GM23338 (cell line): ENCODE measurements around the gene PTH1R. TPM values are rescaled to one million over a fixed set of nuclear protein-coding genes. Genes with fewer than 3 reads are reported as not detected.

Source experiments
- ATAC-seq: fragments of 200-7000 bp; cut with Tn5 transposase; 3 replicates; pipeline ENCODE4 v1.9.1; 2020
- DNase-seq: peaks from one replicate; pipeline ENCODE4 v3.0.0-alpha.2; 2015; ENCODE audit warnings: low spot score
- H2AFZ ChIP-seq: fragments of 200-600 bp; sonication (generic); 2 replicates; pipeline ENCODE4 v1.8.0; 2016; ENCODE audit warnings: antibody characterized with exemption, mild to moderate bottlenecking, moderate library complexity
- H3F3A ChIP-seq: fragments of 200-600 bp; sonication (generic); replicated peaks from 2 replicates; pipeline ENCODE4 v1.8.0; 2017; ENCODE audit warnings: antibody characterized with exemption, mixed run types, low read depth
- H3K27ac ChIP-seq: fragments of 200-600 bp; sonication (generic); 2 replicates; pipeline ENCODE4 v1.6.1; 2016; ENCODE audit warnings: low read depth
- H3K27me3 ChIP-seq: fragments of 200-600 bp; sonication (generic); 2 replicates; pipeline ENCODE4 v1.8.0; 2016; ENCODE audit warnings: mild to moderate bottlenecking, mixed run types, moderate library complexity; ENCODE audit not compliant: insufficient read depth
- H3K36me3 ChIP-seq: fragments of 200-600 bp; sonication (generic); 2 replicates; pipeline ENCODE4 v1.8.0; 2016; ENCODE audit warnings: mild to moderate bottlenecking; ENCODE audit not compliant: insufficient read depth
- H3K4me1 ChIP-seq: fragments of 200-600 bp; sonication (generic); 2 replicates; pipeline ENCODE4 v1.8.0; 2016; ENCODE audit warnings: mild to moderate bottlenecking, moderate library complexity; ENCODE audit not compliant: insufficient read depth
- H3K4me2 ChIP-seq: fragments of 200-600 bp; sonication (generic); 2 replicates; pipeline ENCODE4 v1.7.1; 2017; ENCODE audit warnings: mixed run types
- H3K4me3 ChIP-seq: fragments of 200-600 bp; sonication (generic); 2 replicates; pipeline ENCODE4 v1.6.1; 2016; ENCODE audit warnings: mixed run types
- H3K79me2 ChIP-seq: fragments of 200-600 bp; sonication (generic); replicated peaks from 2 replicates; pipeline ENCODE4 v1.8.0; 2017; ENCODE audit warnings: mild to moderate bottlenecking; ENCODE audit not compliant: insufficient read depth
- H3K9me2 ChIP-seq: fragments of 200-600 bp; sonication (generic); 2 replicates; pipeline ENCODE4 v1.8.0; 2017; ENCODE audit not compliant: insufficient read depth
- H4K20me1 ChIP-seq: fragments of 200-600 bp; sonication (generic); replicated peaks from 2 replicates; pipeline ENCODE4 v1.8.0; 2017; ENCODE audit warnings: mild to moderate bottlenecking; ENCODE audit not compliant: insufficient read depth
- H3K27ac Mint-ChIP-seq: 2 replicates; pipeline ENCODE4 v1.8.0; 2020; ENCODE audit warnings: inconsistent platforms, mild to moderate bottlenecking, moderate library complexity, mixed read lengths
- H3K27me3 Mint-ChIP-seq: 3 replicates; pipeline ENCODE4 v1.8.0; 2022; ENCODE audit warnings: low read depth, mild to moderate bottlenecking, moderate library complexity, mixed read lengths, inconsistent platforms; ENCODE audit not compliant: insufficient read depth, poor library complexity
- H3K36me3 Mint-ChIP-seq: 3 replicates; pipeline ENCODE4 v1.8.0; 2021; ENCODE audit warnings: low read depth, mild to moderate bottlenecking, inconsistent platforms, moderate library complexity, mixed read lengths
- H3K4me1 Mint-ChIP-seq: 3 replicates; pipeline ENCODE4 v1.8.0; 2020; ENCODE audit warnings: mild to moderate bottlenecking, inconsistent platforms, mixed read lengths
- H3K4me3 Mint-ChIP-seq: 3 replicates; pipeline ENCODE4 v1.8.0; 2021; ENCODE audit warnings: moderate library complexity, mild to moderate bottlenecking, inconsistent platforms, mixed read lengths
- H3K9me3 Mint-ChIP-seq: 3 replicates; pipeline ENCODE4 v1.8.0; 2020; ENCODE audit warnings: moderate library complexity, mild to moderate bottlenecking, inconsistent platforms, mixed read lengths
- NANOG ChIP-seq: IDR thresholded peaks from 2 replicates; pipeline ENCODE4 v1.6.1; 2016; ENCODE audit warnings: antibody characterized with exemption, borderline replicate concordance
- STAT1 ChIP-seq: IDR thresholded peaks from one replicate; pipeline ENCODE4 v1.6.1; 2016; ENCODE audit warnings: antibody characterized with exemption; ENCODE audit not compliant: unreplicated experiment
- ZNF114 ChIP-seq: fragments of 250-450 bp; sonication (Bioruptor Pico); IDR thresholded peaks from 2 replicates; pipeline ENCODE4 v1.5.0; 2020; ENCODE audit warnings: mild to moderate bottlenecking, moderate library complexity
- ZNF331 ChIP-seq: fragments of 250-450 bp; sonication (Bioruptor Pico); IDR thresholded peaks from 2 replicates; pipeline ENCODE4 v1.5.0; 2020; ENCODE audit warnings: low read depth, mild to moderate bottlenecking, moderate library complexity
- polyA plus RNA-seq: library from polyadenylated mRNA; unstranded; fragments of >200 nt; fragmentation: Nextera tagmentation; extraction: Ambion mirVana; gene quantifications from 2 replicates; pipeline ENCODE4 v1.2.1, GENCODE V29; 2016
- total RNA-seq: library from RNA; depleted of rRNA; stranded (reverse); fragments of >200 nt; shearing (Covaris generic); gene quantifications from 2 replicates; pipeline ENCODE4 v1.2.3, GENCODE V29; 2014
- TF ChIP-seq, protein P1 (sequence below), 2 experiments: fragments of 200-600 bp in 1 of 2; sonication (generic) in 1 of 2; conservative IDR thresholded peaks; 2 replicates each; pipeline versions ENCODE4 v1.5.1 to v1.6.1; 2016 to 2017; ENCODE audit warnings: antibody characterized with exemption in 2 of 2, low read depth in 2 of 2, mild to moderate bottlenecking in 2 of 2, moderate library complexity in 1 of 2
- TF ChIP-seq, protein P2 (sequence below): IDR thresholded peaks from one replicate; pipeline ENCODE4 v1.6.1; 2018; ENCODE audit warnings: antibody characterized with exemption; ENCODE audit not compliant: unreplicated experiment
- TF ChIP-seq, protein P3 (sequence below): IDR thresholded peaks from 2 replicates; pipeline ENCODE4 v1.6.1; 2016; ENCODE audit warnings: antibody characterized with exemption
- TF ChIP-seq, protein P4 (sequence below): fragments of 250-450 bp; sonication (Bioruptor Pico); IDR thresholded peaks from 2 replicates; pipeline ENCODE4 v1.5.0; 2020; ENCODE audit warnings: mild to moderate bottlenecking, moderate library complexity

Gene PTH1R
- total and polyA plus RNA-seq, 2 experiments from 2014 or later: 1.3 to 1.9 TPM

DNA sequence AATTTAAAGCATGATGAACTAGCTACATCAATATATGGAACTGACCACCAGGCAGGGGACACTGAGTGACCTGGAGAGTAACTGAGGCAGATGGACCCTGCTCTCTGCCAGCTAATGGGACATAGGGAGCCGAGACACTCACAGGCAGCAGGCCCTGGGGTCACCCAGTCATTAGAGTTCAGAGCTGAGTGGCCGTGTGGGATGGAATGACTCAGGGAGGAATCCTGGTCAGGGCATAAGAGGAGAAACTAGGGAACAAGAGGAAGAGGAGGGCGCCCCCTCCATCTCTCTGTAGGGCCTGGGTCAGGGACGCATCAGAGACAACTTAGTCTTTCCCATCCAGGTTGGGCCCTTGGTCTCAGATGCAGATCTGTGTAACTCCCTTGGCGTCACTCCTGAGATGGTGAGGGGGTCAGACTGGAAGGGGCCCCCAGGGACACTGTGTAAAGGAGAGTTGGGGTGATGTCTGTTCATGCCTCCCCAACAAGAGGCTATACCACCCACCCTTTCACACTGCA lies 59.3 kb downstream of the PTH1R start:
- Histone ChIP-seq H3K9me2 (no peaks in the 10 kb centered on the region), H3K27ac (0 out of 2 replicates have a peak overlapping the region, but pooled peaks have one; percentile 75), H3K4me2 (no peak overlapping the region), H4K20me1 (peaks cover 48% of the 10 kb centered on the region), H2AFZ (no peak overlapping the region), H3K36me3 (no peaks in the 10 kb centered on the region; the same call in 1 of the 2 replicates), H3K27me3 (no peaks in the 10 kb centered on the region), H3K79me2 (peaks cover 65% of the 10 kb centered on the region), H3K4me3 (no peak overlapping the region), H3F3A (0 out of 2 replicates have a peak, but pooled peaks cover 7% of the 10 kb centered on the region), H3K4me1 (peaks cover 12% of the 10 kb centered on the region; the same call in 1 of the 2 replicates)
- ATAC-seq: no peak
- no peak for DNase-seq
- Mint-ChIP-seq H3K36me3 (peaks cover 30% of the 10 kb centered on the region), H3K4me3 (no peak overlapping the region), H3K27ac (peak overlapping the region; percentile 76), H3K4me1 (peaks cover 36% of the 10 kb centered on the region), H3K27me3 (peaks cover 3% of the 10 kb centered on the region), H3K9me3 (no peaks in the 10 kb centered on the region)
- TF ChIP-seq, protein P1, sequence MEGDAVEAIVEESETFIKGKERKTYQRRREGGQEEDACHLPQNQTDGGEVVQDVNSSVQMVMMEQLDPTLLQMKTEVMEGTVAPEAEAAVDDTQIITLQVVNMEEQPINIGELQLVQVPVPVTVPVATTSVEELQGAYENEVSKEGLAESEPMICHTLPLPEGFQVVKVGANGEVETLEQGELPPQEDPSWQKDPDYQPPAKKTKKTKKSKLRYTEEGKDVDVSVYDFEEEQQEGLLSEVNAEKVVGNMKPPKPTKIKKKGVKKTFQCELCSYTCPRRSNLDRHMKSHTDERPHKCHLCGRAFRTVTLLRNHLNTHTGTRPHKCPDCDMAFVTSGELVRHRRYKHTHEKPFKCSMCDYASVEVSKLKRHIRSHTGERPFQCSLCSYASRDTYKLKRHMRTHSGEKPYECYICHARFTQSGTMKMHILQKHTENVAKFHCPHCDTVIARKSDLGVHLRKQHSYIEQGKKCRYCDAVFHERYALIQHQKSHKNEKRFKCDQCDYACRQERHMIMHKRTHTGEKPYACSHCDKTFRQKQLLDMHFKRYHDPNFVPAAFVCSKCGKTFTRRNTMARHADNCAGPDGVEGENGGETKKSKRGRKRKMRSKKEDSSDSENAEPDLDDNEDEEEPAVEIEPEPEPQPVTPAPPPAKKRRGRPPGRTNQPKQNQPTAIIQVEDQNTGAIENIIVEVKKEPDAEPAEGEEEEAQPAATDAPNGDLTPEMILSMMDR (conservative IDR thresholded peaks at IDR 0.05; ENCODE audit: low read depth in 2 of 2): no peak

DNA sequence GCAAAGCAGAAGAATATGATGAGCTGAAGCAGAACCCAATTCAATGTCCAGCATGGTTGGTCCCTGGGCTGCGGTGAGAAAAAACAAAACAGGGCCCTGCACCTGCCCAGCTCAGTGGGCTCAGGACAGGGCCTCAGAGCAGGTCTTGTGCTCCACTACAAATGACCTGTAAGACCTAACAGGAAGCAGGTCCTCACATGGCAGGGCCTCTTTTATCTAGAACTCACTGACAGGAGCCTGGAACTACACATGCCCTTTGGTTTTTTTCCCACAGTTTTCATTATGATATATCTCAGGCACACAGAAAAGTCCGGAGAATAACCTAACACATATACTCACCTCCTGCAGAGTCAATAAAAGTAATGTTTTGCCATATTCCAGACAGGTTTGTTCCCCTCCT lies 60.6 kb downstream of the PTH1R start:
- no peaks in the 10 kb centered on the region for H3K9me2 ChIP-seq
- no peaks in the 10 kb centered on the region for H3K9me3 Mint-ChIP-seq
- peaks cover 30% of the 10 kb centered on the region for H3K36me3 Mint-ChIP-seq
- H3K4me1 ChIP-seq: peaks cover 21% of the 10 kb centered on the region
- H3K27me3 Mint-ChIP-seq: peaks cover 3% of the 10 kb centered on the region
- TF ChIP-seq NANOG (no peak), STAT1 (no peak), ZNF114 (CRISPR knock-in tag) (no peak), ZNF331 (CRISPR knock-in tag) (no peak)
- TF ChIP-seq, protein P2, sequence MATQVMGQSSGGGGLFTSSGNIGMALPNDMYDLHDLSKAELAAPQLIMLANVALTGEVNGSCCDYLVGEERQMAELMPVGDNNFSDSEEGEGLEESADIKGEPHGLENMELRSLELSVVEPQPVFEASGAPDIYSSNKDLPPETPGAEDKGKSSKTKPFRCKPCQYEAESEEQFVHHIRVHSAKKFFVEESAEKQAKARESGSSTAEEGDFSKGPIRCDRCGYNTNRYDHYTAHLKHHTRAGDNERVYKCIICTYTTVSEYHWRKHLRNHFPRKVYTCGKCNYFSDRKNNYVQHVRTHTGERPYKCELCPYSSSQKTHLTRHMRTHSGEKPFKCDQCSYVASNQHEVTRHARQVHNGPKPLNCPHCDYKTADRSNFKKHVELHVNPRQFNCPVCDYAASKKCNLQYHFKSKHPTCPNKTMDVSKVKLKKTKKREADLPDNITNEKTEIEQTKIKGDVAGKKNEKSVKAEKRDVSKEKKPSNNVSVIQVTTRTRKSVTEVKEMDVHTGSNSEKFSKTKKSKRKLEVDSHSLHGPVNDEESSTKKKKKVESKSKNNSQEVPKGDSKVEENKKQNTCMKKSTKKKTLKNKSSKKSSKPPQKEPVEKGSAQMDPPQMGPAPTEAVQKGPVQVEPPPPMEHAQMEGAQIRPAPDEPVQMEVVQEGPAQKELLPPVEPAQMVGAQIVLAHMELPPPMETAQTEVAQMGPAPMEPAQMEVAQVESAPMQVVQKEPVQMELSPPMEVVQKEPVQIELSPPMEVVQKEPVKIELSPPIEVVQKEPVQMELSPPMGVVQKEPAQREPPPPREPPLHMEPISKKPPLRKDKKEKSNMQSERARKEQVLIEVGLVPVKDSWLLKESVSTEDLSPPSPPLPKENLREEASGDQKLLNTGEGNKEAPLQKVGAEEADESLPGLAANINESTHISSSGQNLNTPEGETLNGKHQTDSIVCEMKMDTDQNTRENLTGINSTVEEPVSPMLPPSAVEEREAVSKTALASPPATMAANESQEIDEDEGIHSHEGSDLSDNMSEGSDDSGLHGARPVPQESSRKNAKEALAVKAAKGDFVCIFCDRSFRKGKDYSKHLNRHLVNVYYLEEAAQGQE: no peak
- TF ChIP-seq, protein P3, sequence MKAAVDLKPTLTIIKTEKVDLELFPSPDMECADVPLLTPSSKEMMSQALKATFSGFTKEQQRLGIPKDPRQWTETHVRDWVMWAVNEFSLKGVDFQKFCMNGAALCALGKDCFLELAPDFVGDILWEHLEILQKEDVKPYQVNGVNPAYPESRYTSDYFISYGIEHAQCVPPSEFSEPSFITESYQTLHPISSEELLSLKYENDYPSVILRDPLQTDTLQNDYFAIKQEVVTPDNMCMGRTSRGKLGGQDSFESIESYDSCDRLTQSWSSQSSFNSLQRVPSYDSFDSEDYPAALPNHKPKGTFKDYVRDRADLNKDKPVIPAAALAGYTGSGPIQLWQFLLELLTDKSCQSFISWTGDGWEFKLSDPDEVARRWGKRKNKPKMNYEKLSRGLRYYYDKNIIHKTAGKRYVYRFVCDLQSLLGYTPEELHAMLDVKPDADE: no peak
- TF ChIP-seq, protein P4, sequence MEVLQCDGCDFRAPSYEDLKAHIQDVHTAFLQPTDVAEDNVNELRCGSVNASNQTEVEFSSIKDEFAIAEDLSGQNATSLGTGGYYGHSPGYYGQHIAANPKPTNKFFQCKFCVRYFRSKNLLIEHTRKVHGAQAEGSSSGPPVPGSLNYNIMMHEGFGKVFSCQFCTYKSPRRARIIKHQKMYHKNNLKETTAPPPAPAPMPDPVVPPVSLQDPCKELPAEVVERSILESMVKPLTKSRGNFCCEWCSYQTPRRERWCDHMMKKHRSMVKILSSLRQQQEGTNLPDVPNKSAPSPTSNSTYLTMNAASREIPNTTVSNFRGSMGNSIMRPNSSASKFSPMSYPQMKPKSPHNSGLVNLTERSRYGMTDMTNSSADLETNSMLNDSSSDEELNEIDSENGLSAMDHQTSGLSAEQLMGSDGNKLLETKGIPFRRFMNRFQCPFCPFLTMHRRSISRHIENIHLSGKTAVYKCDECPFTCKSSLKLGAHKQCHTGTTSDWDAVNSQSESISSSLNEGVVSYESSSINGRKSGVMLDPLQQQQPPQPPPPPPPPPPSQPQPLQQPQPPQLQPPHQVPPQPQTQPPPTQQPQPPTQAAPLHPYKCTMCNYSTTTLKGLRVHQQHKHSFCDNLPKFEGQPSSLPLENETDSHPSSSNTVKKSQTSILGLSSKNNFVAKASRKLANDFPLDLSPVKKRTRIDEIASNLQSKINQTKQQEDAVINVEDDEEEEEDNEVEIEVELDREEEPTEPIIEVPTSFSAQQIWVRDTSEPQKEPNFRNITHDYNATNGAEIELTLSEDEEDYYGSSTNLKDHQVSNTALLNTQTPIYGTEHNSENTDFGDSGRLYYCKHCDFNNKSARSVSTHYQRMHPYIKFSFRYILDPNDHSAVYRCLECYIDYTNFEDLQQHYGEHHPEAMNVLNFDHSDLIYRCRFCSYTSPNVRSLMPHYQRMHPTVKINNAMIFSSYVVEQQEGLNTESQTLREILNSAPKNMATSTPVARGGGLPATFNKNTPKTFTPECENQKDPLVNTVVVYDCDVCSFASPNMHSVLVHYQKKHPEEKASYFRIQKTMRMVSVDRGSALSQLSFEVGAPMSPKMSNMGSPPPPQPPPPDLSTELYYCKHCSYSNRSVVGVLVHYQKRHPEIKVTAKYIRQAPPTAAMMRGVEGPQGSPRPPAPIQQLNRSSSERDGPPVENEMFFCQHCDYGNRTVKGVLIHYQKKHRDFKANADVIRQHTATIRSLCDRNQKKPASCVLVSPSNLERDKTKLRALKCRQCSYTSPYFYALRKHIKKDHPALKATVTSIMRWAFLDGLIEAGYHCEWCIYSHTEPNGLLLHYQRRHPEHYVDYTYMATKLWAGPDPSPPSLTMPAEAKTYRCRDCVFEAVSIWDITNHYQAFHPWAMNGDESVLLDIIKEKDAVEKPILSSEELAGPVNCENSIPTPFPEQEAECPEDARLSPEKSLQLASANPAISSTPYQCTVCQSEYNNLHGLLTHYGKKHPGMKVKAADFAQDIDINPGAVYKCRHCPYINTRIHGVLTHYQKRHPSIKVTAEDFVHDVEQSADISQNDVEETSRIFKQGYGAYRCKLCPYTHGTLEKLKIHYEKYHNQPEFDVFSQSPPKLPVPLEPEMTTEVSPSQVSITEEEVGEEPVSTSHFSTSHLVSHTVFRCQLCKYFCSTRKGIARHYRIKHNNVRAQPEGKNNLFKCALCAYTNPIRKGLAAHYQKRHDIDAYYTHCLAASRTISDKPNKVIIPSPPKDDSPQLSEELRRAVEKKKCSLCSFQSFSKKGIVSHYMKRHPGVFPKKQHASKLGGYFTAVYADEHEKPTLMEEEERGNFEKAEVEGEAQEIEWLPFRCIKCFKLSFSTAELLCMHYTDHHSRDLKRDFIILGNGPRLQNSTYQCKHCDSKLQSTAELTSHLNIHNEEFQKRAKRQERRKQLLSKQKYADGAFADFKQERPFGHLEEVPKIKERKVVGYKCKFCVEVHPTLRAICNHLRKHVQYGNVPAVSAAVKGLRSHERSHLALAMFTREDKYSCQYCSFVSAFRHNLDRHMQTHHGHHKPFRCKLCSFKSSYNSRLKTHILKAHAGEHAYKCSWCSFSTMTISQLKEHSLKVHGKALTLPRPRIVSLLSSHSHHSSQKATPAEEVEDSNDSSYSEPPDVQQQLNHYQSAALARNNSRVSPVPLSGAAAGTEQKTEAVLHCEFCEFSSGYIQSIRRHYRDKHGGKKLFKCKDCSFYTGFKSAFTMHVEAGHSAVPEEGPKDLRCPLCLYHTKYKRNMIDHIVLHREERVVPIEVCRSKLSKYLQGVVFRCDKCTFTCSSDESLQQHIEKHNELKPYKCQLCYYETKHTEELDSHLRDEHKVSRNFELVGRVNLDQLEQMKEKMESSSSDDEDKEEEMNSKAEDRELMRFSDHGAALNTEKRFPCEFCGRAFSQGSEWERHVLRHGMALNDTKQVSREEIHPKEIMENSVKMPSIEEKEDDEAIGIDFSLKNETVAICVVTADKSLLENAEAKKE: no peak
- no peak overlapping the region for H3K27ac Mint-ChIP-seq
- H3K4me3 ChIP-seq: no peak overlapping the region
- H3K4me3 Mint-ChIP-seq: no peak overlapping the region
- H3K4me2 ChIP-seq: no peak overlapping the region
- peaks cover 65% of the 10 kb centered on the region for H3K79me2 ChIP-seq
- no peak overlapping the region for H3K27ac ChIP-seq
- DNase-seq: no peak
- H3K4me1 Mint-ChIP-seq: peaks cover 37% of the 10 kb centered on the region
- H4K20me1 ChIP-seq: peaks cover 47% of the 10 kb centered on the region
- no peak for ATAC-seq
- H3F3A ChIP-seq: 0 out of 2 replicates have a peak, but pooled peaks cover 7% of the 10 kb centered on the region
- H3K27me3 ChIP-seq: no peaks in the 10 kb centered on the region
- H3K36me3 ChIP-seq: no peaks in the 10 kb centered on the region; the same call in 1 of the 2 replicates
- no peak overlapping the region for H2AFZ ChIP-seq
